Measurements from ENCODE around the gene SNX10.
A peak's percentile ranks its signal among the peaks of the same experiment; 100 is the strongest.

The SNX10 gene

DNA sequence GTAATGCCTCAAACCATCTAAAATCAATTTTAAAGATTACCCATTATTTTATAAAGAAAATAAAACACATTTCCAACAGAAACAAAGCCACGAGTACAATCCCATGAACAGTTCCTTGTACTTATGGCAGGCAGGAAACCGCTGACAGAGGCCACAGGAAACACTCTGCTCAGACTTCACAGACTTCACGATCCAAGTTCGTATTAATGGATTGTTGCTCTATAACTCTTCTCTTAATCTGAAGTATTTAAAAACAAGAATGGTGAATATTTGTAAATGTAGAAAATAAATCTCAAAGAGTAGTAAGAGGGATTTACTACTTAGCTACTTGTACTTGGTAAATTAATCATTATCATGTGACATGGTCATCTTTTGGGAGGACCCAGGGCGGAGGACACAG lies 78.3 kb downstream of the SNX10 start:
- DNase-seq: no peak

GRCh38 chr7:26372249-26372648 lies 80.6 kb downstream of the SNX10 start:
- DNase-seq: no peak

DNA sequence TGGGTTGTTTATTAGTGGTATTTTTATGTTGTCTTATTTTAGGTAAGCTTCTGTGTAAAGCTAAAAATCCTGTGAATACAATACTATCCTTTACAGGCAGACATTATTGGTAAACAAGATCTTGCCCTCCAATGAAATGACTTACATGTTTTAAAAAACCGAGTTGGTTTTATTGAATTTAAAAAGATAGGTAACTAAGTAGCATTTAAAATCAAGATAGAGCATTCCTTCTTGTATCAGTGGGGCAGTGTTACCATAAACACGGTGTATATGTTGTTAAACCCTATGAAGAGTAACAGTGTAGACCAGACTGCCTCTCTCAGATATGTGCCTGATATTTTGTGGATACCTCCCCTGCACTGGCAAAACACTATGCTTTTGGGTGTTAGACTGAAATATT lies 81.0 kb downstream of the SNX10 start:
- DNase-seq: no peak

- DNase-seq: no peak
Observed at GRCh38 chr7:26374647-26375373, 83.1 kb downstream of the SNX10 start.

DNA sequence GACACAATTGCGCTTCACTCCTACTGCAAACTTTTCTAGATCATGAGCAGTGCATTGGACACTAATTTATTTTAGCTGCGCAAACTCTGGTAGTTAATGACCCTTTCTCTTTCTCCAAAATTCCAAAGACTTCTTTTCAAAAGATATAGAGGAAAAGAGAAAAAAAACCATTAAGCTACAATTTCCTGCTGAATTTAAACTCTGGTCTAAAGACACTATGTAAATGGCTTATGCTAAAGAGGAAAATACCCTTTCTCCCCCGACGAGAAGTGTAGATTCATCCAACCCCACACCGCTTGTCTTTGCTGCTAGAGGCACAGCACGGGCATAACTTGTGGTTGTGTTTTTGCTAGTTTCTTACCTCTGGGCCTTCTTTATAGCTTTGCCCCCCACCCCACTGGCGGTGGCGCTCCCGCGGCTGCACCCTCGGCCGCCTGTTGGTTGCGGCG lies 84.1 kb downstream of the SNX10 start:
- DNase-seq: no peak

GRCh38 chr7:26376175-26376917 lies 84.7 kb downstream of the SNX10 start:
- peak; percentile 76 for DNase-seq

DNA sequence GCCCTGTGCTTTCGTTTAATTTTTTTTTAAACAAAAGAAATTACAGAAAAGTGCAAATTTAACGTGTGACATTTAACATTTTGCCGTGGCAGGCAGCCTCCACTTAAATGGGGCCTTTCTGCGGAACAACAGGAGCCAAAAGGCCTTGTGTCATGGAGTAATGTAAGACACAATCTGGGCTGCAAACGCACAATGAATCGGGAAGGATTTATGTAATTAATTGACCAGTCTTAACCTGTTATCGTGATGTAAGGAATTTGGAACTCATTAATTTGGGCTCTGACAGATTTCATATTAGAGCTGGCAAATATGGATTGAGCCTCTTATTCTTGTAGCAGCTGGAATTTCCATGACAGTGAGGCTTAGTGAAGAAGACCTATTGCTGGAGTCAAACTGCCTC lies 86.4 kb downstream of the SNX10 start:
- no peak for DNase-seq

DNA sequence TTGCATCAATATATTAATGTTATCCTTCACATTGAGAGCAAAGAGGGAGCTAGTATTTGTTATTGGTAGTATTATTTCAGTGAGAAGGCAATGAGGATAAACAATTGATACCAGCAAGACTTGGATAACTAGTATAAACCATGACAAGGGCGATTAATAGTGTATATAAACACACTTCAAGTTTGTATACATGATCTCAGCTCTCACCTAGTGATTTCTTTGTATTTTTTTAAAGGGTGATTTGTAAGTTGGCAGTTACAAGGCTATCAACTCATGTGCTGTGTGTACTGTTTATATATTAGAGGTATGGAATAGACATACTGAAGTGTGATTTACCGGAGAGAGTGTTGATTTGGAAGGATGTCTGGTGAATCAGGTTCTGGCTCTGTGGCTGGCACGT lies 88.0 kb downstream of the SNX10 start:
- DNase-seq: no peak

DNA sequence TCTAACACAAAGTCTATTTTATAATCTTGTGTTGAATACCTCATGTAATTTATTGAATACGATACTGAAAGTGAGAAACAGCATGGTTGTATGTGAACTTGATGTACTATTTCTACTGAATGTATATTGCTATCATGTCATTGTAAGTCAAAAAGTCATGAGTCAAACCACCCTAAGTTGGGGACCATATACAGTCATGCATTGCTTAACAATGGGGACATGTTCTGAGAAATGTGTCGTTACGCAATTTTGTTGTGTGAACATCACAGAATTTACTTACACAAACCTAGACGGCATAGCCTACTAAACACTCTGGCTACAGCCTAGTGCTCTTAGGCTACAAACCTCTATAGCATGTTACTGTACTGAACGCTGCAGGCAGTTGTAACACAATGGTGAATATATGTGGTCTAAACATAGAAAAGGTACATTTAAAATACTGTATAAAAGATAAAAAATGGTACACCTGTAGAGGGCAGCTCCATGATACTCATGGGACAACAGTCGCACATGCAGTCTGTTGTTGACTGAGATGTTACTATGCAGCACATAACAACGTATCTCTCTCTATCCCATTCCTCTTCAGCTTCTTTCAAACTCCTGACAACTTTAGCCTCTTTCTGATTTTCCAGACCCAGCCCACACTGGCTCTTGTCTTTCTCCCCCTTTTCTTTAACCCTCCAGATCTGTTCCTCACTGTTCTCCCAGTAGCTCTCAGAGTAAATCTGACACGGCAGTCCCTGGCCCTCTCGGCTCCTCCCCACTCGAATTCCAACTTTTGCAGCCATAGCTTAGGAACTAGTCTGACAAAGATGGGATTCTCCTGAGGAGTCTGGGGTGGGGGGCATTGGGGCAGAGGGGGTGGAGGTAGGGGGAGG lies 90.1 kb downstream of the SNX10 start:
- no peak for DNase-seq

- DNase-seq: no peak
Observed at GRCh38 chr7:26385240-26385639, 93.6 kb downstream of the SNX10 start.

DNA sequence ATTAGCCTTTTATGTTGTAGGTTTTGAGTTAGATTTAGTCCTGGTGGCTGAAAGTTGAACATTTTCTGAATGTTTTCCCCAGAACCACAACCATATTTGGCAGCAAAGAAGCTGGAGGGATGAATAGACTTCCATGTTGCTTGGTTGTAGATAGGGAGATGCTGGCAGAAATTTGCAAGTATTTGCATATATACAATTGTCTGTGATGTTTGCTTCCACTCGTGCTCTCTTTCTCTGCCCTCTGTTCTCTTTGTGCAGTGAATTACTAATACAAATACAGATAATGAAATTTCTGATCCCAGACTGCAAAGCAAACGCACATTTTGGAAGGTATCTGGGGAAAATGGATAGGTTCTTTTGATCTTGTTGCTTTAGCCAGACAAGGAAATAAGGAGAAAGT lies 96.1 kb downstream of the SNX10 start:
- DNase-seq: no peak

- no peak for DNase-seq
Observed at GRCh38 chr7:26388256-26388655, 96.6 kb downstream of the SNX10 start.

DNA sequence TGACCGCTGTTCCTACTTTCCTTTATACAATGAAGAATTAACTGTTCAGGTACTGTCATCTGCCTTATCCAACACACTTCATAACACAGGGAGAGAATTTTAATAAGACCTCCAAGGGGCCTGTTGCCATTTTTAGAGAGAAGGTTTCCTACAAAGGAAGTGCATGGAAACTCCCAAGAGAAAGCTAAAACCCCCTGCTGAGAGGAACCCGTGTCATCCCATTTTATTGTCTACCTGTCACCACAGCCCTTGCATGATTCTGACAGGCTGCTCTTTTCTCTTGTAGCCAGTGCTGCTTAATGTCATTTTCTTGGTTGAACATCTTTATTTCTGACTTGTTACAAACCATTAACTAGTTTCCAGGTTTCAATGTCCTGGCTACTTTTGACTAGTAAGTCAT lies 98.4 kb downstream of the SNX10 start:
- no peak for DNase-seq

DNA sequence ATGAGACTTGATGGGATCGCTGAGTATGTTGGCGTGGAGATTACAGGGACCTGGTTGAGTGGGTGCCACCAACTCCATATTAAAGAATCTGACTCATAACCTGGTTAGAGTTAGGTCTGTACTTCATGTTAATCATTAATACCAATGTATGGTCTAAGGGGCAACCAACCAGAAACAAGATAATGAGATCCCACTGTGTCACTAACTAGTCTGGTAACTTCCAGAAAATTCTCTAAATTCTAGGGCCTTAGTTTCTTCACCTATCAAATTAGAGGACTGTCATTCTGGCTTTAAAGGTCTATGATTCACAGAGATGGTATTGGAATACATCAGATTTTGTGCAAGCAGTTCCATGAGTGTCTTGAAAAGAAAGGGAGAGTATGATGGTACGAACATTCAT lies 102.2 kb downstream of the SNX10 start:
- no peak for DNase-seq

- DNase-seq: no peak
Observed at GRCh38 chr7:26397332-26397731, 105.7 kb downstream of the SNX10 start.

DNA sequence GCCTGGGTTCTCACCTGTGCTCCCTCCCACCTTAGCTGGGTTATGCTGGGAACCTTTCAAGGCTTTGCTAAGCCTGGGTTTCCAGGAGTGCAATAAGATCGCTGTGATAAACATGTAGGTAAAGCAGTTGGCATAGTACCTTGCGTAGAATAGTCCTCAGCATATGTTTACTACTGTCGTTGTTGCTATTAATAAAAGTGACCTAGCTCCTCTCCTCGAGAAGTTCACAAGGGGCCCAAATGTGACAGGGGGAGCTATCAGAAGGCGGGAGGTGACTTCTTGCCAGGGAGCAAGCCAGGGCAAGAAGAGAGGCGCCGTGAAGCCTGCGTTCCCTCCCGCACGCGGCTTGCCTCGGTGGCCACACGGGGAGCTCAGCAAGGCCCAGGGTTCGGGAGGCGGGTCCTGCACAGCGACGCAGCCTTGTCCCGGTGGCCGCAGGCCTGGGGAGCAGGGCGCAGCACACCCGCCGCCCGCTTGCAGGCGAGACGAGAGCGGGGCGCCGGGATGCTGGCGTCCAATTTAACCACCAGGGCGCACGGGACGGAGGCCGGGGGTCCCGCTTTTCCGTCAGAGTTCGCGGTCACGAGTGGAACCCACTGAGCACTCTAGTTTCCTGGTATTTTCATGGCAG lies 106.2 kb downstream of the SNX10 start:
- no peak for DNase-seq

DNA sequence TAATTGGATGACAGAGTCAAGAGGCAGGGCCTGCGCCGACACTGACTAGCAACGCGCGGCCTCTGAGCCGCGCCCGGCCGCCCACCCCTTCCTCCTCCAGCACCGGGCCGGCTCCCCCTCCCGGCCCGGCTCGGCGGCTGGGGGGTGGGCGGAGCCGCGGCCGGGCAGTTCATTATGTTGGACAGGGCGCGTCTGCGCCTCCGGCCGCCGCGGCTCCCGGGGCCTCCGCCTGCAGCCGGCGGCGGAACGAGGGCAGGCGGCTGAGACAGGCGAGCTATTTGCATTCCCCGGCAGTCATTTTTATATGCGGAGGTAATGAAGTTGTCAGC lies 106.7 kb downstream of the SNX10 start:
- peak; percentile 67 for DNase-seq

- DNase-seq: peak; percentile 62
Observed at GRCh38 chr7:26398756-26399509, 107.3 kb downstream of the SNX10 start.

DNA sequence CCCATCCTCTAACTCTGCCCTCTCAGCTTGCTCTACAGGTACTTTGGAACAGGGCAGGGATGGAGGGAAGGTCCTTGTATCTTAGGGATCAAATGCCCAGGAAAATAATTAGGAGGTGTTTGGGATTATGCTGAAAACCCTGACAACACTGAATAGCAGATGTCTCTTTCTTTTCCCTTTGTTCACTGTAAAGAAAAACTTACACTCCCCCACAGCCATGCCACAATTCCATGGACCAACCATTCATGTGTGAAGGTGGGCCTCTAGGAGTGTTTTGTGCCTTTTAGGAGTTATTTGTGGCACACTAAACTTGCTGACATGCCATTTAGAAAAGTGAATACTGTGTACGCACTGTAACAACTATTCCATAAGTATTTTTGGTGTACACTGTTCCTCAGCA lies 108.1 kb downstream of the SNX10 start:
- DNase-seq: no peak

- DNase-seq: no peak
Observed at GRCh38 chr7:26403640-26404039, 112.0 kb downstream of the SNX10 start.

DNA sequence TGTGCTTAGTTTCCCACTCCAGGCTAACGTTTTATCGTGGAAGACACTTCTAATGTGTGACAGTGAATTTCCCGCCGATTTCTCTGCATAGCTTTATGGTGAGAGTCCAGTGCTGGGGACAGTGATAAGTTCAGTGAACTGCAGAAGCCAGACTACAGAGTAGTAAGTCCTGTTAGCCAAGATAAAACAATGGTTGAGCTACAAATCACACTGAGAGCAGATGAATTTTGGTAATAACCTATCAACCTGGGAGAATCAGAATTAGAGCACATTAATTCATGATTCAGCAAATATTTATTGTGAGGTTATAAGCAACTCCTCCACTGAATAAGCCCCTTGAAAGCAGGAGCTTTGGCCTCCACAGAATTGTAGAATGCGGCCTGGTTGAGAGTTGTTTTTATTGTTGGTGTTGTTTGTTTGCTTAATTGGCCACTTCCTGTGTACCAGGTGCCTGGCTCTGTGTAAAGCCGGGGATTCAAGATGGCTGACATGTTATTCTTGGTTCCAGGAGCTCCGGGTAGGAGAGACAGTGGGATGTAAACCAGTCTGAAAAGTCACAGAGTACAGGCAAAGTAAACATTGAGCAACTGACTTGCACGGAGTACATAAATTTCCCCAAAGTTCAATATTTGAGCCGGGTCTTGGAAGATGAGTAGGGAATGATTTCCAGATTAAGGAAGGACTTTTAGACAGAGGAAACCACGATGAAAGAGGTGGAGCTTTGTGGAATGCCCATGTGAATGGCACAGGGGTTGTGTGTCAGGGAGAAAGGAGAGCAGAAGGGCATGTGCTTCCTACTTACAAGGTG lies 112.7 kb downstream of the SNX10 start:
- no peak for DNase-seq

DNA sequence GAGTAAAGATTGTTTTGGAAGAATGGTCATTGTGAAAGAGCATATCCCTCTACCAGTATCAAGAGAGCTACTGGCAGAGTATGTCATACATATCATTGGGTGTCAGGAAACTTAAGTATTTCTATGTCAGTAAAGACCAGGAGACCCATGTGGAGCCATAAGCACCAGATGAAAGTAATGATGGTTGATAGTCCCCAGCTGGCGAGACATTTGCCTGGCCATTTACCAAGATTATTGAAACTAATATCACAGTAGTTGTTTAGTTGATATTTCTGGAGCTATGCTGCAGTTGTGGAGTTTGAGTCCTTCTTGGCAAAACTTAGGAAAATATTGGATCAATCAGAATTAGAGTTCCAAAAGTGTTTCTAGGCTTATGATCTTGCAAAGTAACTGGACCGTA lies 114.8 kb downstream of the SNX10 start:
- no peak for DNase-seq

Data from activated effector memory CD4-positive, alpha-beta T cell treated with anti-CD3 and anti-CD28 coated beads, Interleukin-2, amount 50 U/mL, for 16 hours (primary cell).